ENCODE results near the gene LBX1. TPM values are rescaled to one million over a fixed set of nuclear protein-coding genes. Genes with fewer than 3 reads are reported as not detected.
A peak's percentile ranks its signal among the peaks of the same experiment; 100 is the strongest.

The LBX1 gene
- total and polyA plus RNA-seq, 2 experiments from 2014 or later = not detected

- in situ Hi-C loops (cut with MboI) = no loop called here
- Histone ChIP-seq H3K27ac (no peak overlapping the region), H3F3A (ENCODE audit: insufficient read depth) (peaks cover 12% of the 10 kb centered on the region), H2AFZ (no peak overlapping the region), H3K27me3 (replicated peaks; ENCODE audit: insufficient read depth) (peaks cover 36% of the 10 kb centered on the region), H3K9me2 (ENCODE audit: insufficient read depth) (no peaks in the 10 kb centered on the region), H3K9me3 (ENCODE audit: low read depth) (no peaks in the 10 kb centered on the region), H3K9ac (no peak overlapping the region), H3K4me3 (no peak overlapping the region), H3K36me3 (ENCODE audit: low read depth) (no peaks in the 10 kb centered on the region), H3K4me1 (ENCODE audit: insufficient read depth) (peaks cover 9% of the 10 kb centered on the region; the same call in 1 of the 2 replicates), H3K4me2 (ENCODE audit: unreplicated experiment) (no peak overlapping the region), H3K79me2 (ENCODE audit: insufficient read depth) (no peaks in the 10 kb centered on the region), H4K20me1 (ENCODE audit: insufficient read depth) (no peaks in the 10 kb centered on the region)
- WGBS, 2 experiments (ENCODE audit: low coverage in 1 of 2, low lambda C conversion rate in 2 of 2, missing lambda C conversion rate in 2 of 2) = 77 to 79% methylated on average over 18 to 21 of the region's 21 CpGs
- no peak for DNase-seq
- TF ChIP-seq EZH2phosphoT487 (IDR thresholded peaks at IDR 0.05; ENCODE audit: insufficient read depth, low read depth) = no peak
- no peak for TF ChIP-seq EZH2 (IDR thresholded peaks at IDR 0.05; ENCODE audit: insufficient read depth, poor library complexity, severe bottlenecking)
Measured at GRCh38 chr10:101241840-101242707, 12.8 kb upstream of the LBX1 start.

DNA sequence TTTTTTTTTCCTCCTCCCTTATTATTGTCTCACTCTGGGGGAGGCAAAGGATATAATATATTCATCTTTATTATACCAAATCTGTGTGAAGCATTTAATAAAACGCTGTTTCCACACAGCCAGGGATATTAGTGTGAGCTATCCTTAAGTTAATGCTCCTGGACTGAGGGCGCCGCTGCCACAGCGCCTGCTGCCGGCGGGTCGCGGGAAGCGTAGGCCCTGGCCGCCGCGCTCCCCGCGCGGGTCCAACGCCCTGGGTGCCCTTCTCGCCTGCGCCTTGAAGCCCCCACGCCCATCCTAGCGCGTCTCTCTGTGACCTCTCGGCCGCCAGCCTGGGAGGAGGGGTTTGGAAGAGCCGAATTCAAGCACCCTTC lies 9.5 kb upstream of the LBX1 start:
- in situ Hi-C loops (cut with MboI) = no loop called here
- Histone ChIP-seq H3K4me2 (ENCODE audit: unreplicated experiment) (no peak overlapping the region), H3K27ac (no peak overlapping the region), H3K4me3 (no peak overlapping the region), H3K4me1 (ENCODE audit: insufficient read depth) (no peaks in the 10 kb centered on the region), H3K27me3 (replicated peaks; ENCODE audit: insufficient read depth) (peaks cover 59% of the 10 kb centered on the region), H3K9me3 (ENCODE audit: low read depth) (no peaks in the 10 kb centered on the region), H2AFZ (no peak overlapping the region), H3K79me2 (ENCODE audit: insufficient read depth) (no peaks in the 10 kb centered on the region), H3K9ac (no peak overlapping the region), H3F3A (ENCODE audit: insufficient read depth) (no peaks in the 10 kb centered on the region), H4K20me1 (ENCODE audit: insufficient read depth) (no peaks in the 10 kb centered on the region), H3K9me2 (ENCODE audit: insufficient read depth) (no peaks in the 10 kb centered on the region), H3K36me3 (ENCODE audit: low read depth) (no peaks in the 10 kb centered on the region)
- no peak for TF ChIP-seq EZH2phosphoT487 (IDR thresholded peaks at IDR 0.05; ENCODE audit: insufficient read depth, low read depth)
- TF ChIP-seq EZH2 (IDR thresholded peaks at IDR 0.05; ENCODE audit: insufficient read depth, poor library complexity, severe bottlenecking) = no peak
- DNase-seq = peak; percentile 17
- WGBS, 2 experiments (ENCODE audit: low coverage in 1 of 2, low lambda C conversion rate in 2 of 2, missing lambda C conversion rate in 2 of 2) = 33 to 35% methylated on average over 24 of the region's 24 CpGs

DNA sequence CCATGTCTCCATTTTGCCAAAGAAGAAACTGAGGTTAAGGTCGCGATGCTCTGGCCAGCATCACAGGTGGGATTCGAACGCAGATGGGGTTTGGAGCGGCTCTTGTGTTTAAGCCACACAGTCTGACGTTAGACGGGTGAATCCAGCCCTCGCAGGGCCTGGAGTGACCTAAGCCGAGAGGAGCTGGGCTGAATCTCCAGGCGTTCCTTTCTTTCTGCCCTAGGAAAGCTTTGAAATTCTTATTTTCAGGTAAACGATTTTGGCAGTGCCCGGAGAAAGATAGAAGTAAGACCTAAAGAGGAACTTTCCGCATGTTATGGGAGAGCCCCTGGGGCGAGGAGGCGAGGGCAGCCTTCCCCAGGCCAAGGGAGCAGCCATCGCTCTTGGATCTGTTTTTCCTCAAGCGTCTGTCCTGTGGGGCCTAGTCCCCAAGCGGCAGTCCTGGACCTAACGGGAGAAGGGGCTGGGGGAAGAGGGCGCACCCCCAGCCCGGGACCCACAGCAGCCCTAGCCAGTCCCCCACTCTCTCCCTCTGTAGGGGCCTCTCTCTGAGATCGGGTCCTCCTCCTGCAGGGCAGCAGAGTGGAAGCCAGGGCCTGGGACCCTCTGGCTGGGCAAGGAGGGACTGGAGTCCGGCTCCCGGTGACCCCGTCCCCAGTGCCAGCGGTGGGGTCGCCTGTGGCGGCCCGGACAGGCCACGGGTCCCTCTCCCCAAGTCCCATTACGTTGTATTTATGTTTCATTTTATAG lies 8.9 kb upstream of the LBX1 start:
- DNase-seq = no peak
- Histone ChIP-seq H4K20me1 (ENCODE audit: insufficient read depth) (no peaks in the 10 kb centered on the region), H3K4me2 (ENCODE audit: unreplicated experiment) (no peak overlapping the region), H3K27ac (no peak overlapping the region), H2AFZ (no peak overlapping the region), H3K4me3 (no peak overlapping the region), H3K9me2 (ENCODE audit: insufficient read depth) (no peaks in the 10 kb centered on the region), H3K36me3 (ENCODE audit: low read depth) (no peaks in the 10 kb centered on the region), H3K9ac (no peak overlapping the region), H3K27me3 (replicated peaks; ENCODE audit: insufficient read depth) (peaks cover 64% of the 10 kb centered on the region), H3K79me2 (ENCODE audit: insufficient read depth) (no peaks in the 10 kb centered on the region), H3K4me1 (ENCODE audit: insufficient read depth) (no peaks in the 10 kb centered on the region), H3K9me3 (ENCODE audit: low read depth) (no peaks in the 10 kb centered on the region), H3F3A (ENCODE audit: insufficient read depth) (no peaks in the 10 kb centered on the region)
- 22 to 26% methylated on average over 31 of the region's 31 CpGs for WGBS, 2 experiments (ENCODE audit: low coverage in 1 of 2, low lambda C conversion rate in 2 of 2, missing lambda C conversion rate in 2 of 2)
- in situ Hi-C loops (cut with MboI) = no loop called here
- TF ChIP-seq EZH2phosphoT487 (IDR thresholded peaks at IDR 0.05; ENCODE audit: insufficient read depth, low read depth) (no peak), EZH2 (IDR thresholded peaks at IDR 0.05; ENCODE audit: insufficient read depth, poor library complexity, severe bottlenecking) (no peak)

- peaks cover 73% of the 10 kb centered on the region for H3K27me3 ChIP-seq (replicated peaks; ENCODE audit: insufficient read depth)
Measured at GRCh38 chr10:101237081-101237981, 8.1 kb upstream of the LBX1 start.

More at GRCh38 chr10:101237081-101237981, 8.1 kb upstream of the LBX1 start:
- Histone ChIP-seq H3K4me1 (ENCODE audit: insufficient read depth) (no peaks in the 10 kb centered on the region), H3K27ac (no peak overlapping the region), H3K4me2 (ENCODE audit: unreplicated experiment) (no peak overlapping the region), H3F3A (ENCODE audit: insufficient read depth) (no peaks in the 10 kb centered on the region), H3K9ac (no peak overlapping the region), H4K20me1 (ENCODE audit: insufficient read depth) (no peaks in the 10 kb centered on the region), H2AFZ (no peak overlapping the region), H3K9me3 (ENCODE audit: low read depth) (no peaks in the 10 kb centered on the region), H3K79me2 (ENCODE audit: insufficient read depth) (no peaks in the 10 kb centered on the region), H3K9me2 (ENCODE audit: insufficient read depth) (no peaks in the 10 kb centered on the region), H3K4me3 (no peak overlapping the region), H3K36me3 (ENCODE audit: low read depth) (no peaks in the 10 kb centered on the region)
- TF ChIP-seq EZH2 (IDR thresholded peaks at IDR 0.05; ENCODE audit: insufficient read depth, poor library complexity, severe bottlenecking) (no peak), EZH2phosphoT487 (IDR thresholded peaks at IDR 0.05; ENCODE audit: insufficient read depth, low read depth) (no peak)
- no peak for DNase-seq
- in situ Hi-C loops (cut with MboI) = no loop called here
- 24 to 26% methylated on average over 38 of the region's 38 CpGs for WGBS, 2 experiments (ENCODE audit: low coverage in 1 of 2, low lambda C conversion rate in 2 of 2, missing lambda C conversion rate in 2 of 2)
